Liver (tissue), 9 donors: ENCODE data around the gene FAH. TPM values are rescaled to one million over a fixed set of nuclear protein-coding genes. Genes with fewer than 3 reads are reported as not detected.

Experiments used
- DNase-seq: peaks from one replicate; pipeline ENCODE4 v3.0.0-alpha.2; 2017; ENCODE audit warnings: low spot score
- H3K27ac ChIP-seq, 2 donors: one replicate each; pipeline ENCODE4 v1.7.0; 2013; ENCODE audit warnings: inconsistent platforms in 2 of 2, low read length in 2 of 2, control low read depth in 1 of 2, low read depth in 1 of 2, mild to moderate bottlenecking in 1 of 2
- H3K27me3 ChIP-seq, 4 donors: one replicate each; pipeline versions ENCODE4 v1.6.1 to v1.7.0; 2013; ENCODE audit warnings: low read length in 3 of 4, inconsistent platforms in 1 of 4, mild to moderate bottlenecking in 1 of 4, moderate library complexity in 1 of 4; ENCODE audit not compliant: control insufficient read depth in 4 of 4, insufficient read depth in 4 of 4
- H3K36me3 ChIP-seq, 4 donors: one replicate each; pipeline versions ENCODE4 v1.6.1 to v1.7.0; 2013; ENCODE audit warnings: low read length in 3 of 4, mild to moderate bottlenecking in 3 of 4, low read depth in 1 of 4, moderate library complexity in 1 of 4; ENCODE audit not compliant: control insufficient read depth in 4 of 4, insufficient read depth in 3 of 4
- H3K4me1 ChIP-seq, 4 donors: one replicate each; pipeline versions ENCODE4 v1.6.1 to v1.7.0; 2013; ENCODE audit warnings: low read length in 3 of 4, mild to moderate bottlenecking in 3 of 4, moderate library complexity in 1 of 4; ENCODE audit not compliant: control insufficient read depth in 4 of 4, insufficient read depth in 4 of 4
- H3K4me3 ChIP-seq, 3 donors: one replicate each; pipeline versions ENCODE4 v1.6.1 to v1.7.0; 2013; ENCODE audit warnings: low read length in 3 of 3, control low read depth in 1 of 3, low read depth in 1 of 3, mild to moderate bottlenecking in 1 of 3
- H3K9ac ChIP-seq, 2 donors: one replicate each; pipeline ENCODE4 v1.7.0; 2013; ENCODE audit warnings: low read length in 2 of 2, mild to moderate bottlenecking in 2 of 2, moderate library complexity in 2 of 2, control low read depth in 1 of 2, low read depth in 1 of 2
- H3K9me3 ChIP-seq, 4 donors: one replicate each; pipeline versions ENCODE4 v1.6.1 to v1.7.0; 2013; ENCODE audit warnings: low read length in 3 of 4; ENCODE audit not compliant: control insufficient read depth in 4 of 4
- ATF3 ChIP-seq: IDR thresholded peaks from 2 replicates; pipeline ENCODE4 v1.6.1; 2016; ENCODE audit warnings: antibody characterized with exemption
- CTCF ChIP-seq: fragments of 150-350 bp; IDR thresholded peaks from 2 replicates; pipeline ENCODE4 v1.5.1; 2017; ENCODE audit warnings: improper control_type of control experiment, low read depth, low read length; ENCODE audit not compliant: missing input control
- EGR1 ChIP-seq, 2 donors: IDR thresholded peaks; 2 replicates each; pipeline ENCODE4 v1.6.1; 2016 to 2018; ENCODE audit warnings: antibody characterized with exemption in 2 of 2, low read depth in 2 of 2
- FOXA1 ChIP-seq: IDR thresholded peaks from 2 replicates; pipeline ENCODE4 v1.6.1; 2016; ENCODE audit warnings: antibody characterized with exemption
- FOXA2 ChIP-seq: IDR thresholded peaks from 2 replicates; pipeline ENCODE4 v1.6.1; 2016; ENCODE audit warnings: antibody characterized with exemption
- GABPA ChIP-seq, 2 donors: IDR thresholded peaks in 1 of 2; conservative IDR thresholded peaks in 1 of 2; 2 replicates each; pipeline ENCODE4 v1.6.1; 2016; ENCODE audit warnings: antibody characterized with exemption in 2 of 2, mild to moderate bottlenecking in 1 of 2, moderate library complexity in 1 of 2
- HNF4A ChIP-seq, 2 donors: conservative IDR thresholded peaks; 2 replicates each; pipeline ENCODE4 v1.6.1; 2016; ENCODE audit warnings: antibody characterized with exemption in 2 of 2, mild to moderate bottlenecking in 2 of 2
- HNF4G ChIP-seq: IDR thresholded peaks from 2 replicates; pipeline ENCODE4 v1.6.1; 2016; ENCODE audit warnings: antibody characterized with exemption
- MAX ChIP-seq: IDR thresholded peaks from 2 replicates; pipeline ENCODE4 v1.6.1; 2016; ENCODE audit warnings: antibody characterized with exemption
- RAD21 ChIP-seq, 2 donors: IDR thresholded peaks; 2 replicates each; pipeline ENCODE4 v1.6.1; 2016; ENCODE audit warnings: antibody characterized with exemption in 2 of 2, mild to moderate bottlenecking in 2 of 2
- REST ChIP-seq: IDR thresholded peaks from 2 replicates; pipeline ENCODE4 v1.6.1; 2016; ENCODE audit warnings: antibody characterized with exemption, mild to moderate bottlenecking
- RXRA ChIP-seq, 2 donors: IDR thresholded peaks; 2 replicates each; pipeline ENCODE4 v1.6.1; 2017 to 2018; ENCODE audit warnings: antibody characterized with exemption in 2 of 2, mild to moderate bottlenecking in 1 of 2
- TAF1 ChIP-seq: conservative IDR thresholded peaks from 2 replicates; pipeline ENCODE4 v1.6.1; 2016; ENCODE audit warnings: antibody characterized with exemption, mild to moderate bottlenecking
- YY1 ChIP-seq: IDR thresholded peaks from 2 replicates; pipeline ENCODE4 v1.6.1; 2016; ENCODE audit warnings: antibody characterized with exemption, mild to moderate bottlenecking
- ZBTB33 ChIP-seq: IDR thresholded peaks from 2 replicates; pipeline ENCODE4 v1.6.1; 2016; ENCODE audit warnings: antibody characterized with exemption
- WGBS: extraction: QIAGEN DNeasy Blood & Tissue Kit; methylation state at CpG from one replicate; pipeline ENCODE4 v1.1.7; 2013; 5-methylcytosine and 5-hydroxymethylcytosine counted together
- polyA plus RNA-seq, 2 donors: library from polyadenylated mRNA; stranded (reverse) in 1 of 2; unstranded in 1 of 2; fragments of 200-250 nt in 1 of 2; fragments of >200 nt in 1 of 2; fragmentation: Nextera tagmentation in 1 of 2; extraction: Ambion mirVana in 1 of 2; gene quantifications; one replicate each; pipeline versions ENCODE4 v1.2.1 to v1.2.3, GENCODE V29; 2013 to 2015
- total RNA-seq, 2 donors: library from RNA; depleted of rRNA; stranded (reverse); fragments of >200 nt; gene quantifications; one replicate each; pipeline ENCODE4 v1.2.3, GENCODE V29; 2014
- donor health status: healthy.
- donor health status: healthy.
- donor health status: healthy.
- donor health status: healthy.
- donor health status: healthy.

Gene FAH
- total and polyA plus RNA-seq, 4 donors = 42.1 to 226 (median 186) TPM

GRCh38 chr15:80161468-80162016, 8.7 kb downstream of the FAH start:
- no peaks in the 10 kb centered on the region for H3K9me3 ChIP-seq
- H3K36me3 ChIP-seq = peaks cover 0 to 8% (median 3%) of the 10 kb centered on the region in 4 donors
- no peak overlapping the region for H3K9ac ChIP-seq
- peaks cover 38 to 71% (median 62%) of the 10 kb centered on the region in 4 donors for H3K4me1 ChIP-seq
- peak overlapping the region; percentile 61 to 93 for H3K27ac ChIP-seq
- H3K27me3 ChIP-seq = no peaks in the 10 kb centered on the region
- DNase-seq = no peak
- TF ChIP-seq HNF4A (conservative IDR thresholded peaks at IDR 0.05) (peak; percentile 18 to 37), ZBTB33 (no peak), CTCF (no peak), YY1 (no peak), TAF1 (no peak), EGR1 (IDR thresholded peaks at IDR 0.05; ENCODE audit: low read depth in 2 of 2) (no peak)
- WGBS = 64% methylated on average over 6 of the region's 6 CpGs
- no peak overlapping the region for H3K4me3 ChIP-seq

- no peak for DNase-seq
- TF ChIP-seq HNF4A (conservative IDR thresholded peaks at IDR 0.05) = peak; percentile 59 to 62
- TF ChIP-seq HNF4G = no peak
- TF ChIP-seq FOXA1 = no peak
- peak; percentile 56 for TF ChIP-seq MAX
- TF ChIP-seq REST = no peak
- no peak for TF ChIP-seq CTCF
- no peak for TF ChIP-seq FOXA2
- no peak for TF ChIP-seq GABPA (IDR thresholded peaks at IDR 0.05 in 1 of 2, conservative IDR thresholded peaks at IDR 0.05 in 1 of 2)
- peak; percentile 82 for TF ChIP-seq YY1
- no peak for TF ChIP-seq ATF3
- no peak for TF ChIP-seq EGR1 (IDR thresholded peaks at IDR 0.05; ENCODE audit: low read depth in 2 of 2)
- no peak for TF ChIP-seq TAF1
- peak; percentile 7 to 20 for TF ChIP-seq RAD21 (IDR thresholded peaks at IDR 0.05)
- TF ChIP-seq RXRA (IDR thresholded peaks at IDR 0.05) = peak in 1 of 2 donors; percentile 43
- WGBS = 31% methylated on average over 6 of the region's 6 CpGs
These were observed 9.3 kb downstream of the FAH start for GRCh38 chr15:80162059-80162554.

More at GRCh38 chr15:80162059-80162554, 9.3 kb downstream of the FAH start:
- H3K36me3 ChIP-seq = peaks cover 0 to 8% (median 3%) of the 10 kb centered on the region in 4 donors
- H3K27me3 ChIP-seq = no peaks in the 10 kb centered on the region
- peaks cover 32 to 66% (median 56%) of the 10 kb centered on the region in 4 donors for H3K4me1 ChIP-seq
- H3K9ac ChIP-seq = no peak overlapping the region
- no peak overlapping the region for H3K4me3 ChIP-seq
- no peaks in the 10 kb centered on the region for H3K9me3 ChIP-seq
- peak overlapping the region; percentile 61 to 93 for H3K27ac ChIP-seq
